IMR-90 (cell line): ENCODE data around the gene CACNG6. TPM values are rescaled to one million over a fixed set of nuclear protein-coding genes. Genes with fewer than 3 reads are reported as not detected.

ENCODE experiments used
- ATAC-seq: fragments of 200-7000 bp; cut with Tn5 transposase; 2 replicates; pipeline ENCODE4 v1.9.1; 2020; ENCODE audit warnings: low read depth, mild to moderate bottlenecking, moderate library complexity
- BruUV-seq: library from RNA; stranded (reverse); fragments of 400-500 nt; replicated peaks from 2 replicates; lab custom pipeline; 2021; lab: Mats Ljungman, UMichigan
- CTCF ChIA-PET: fragments of 300-600 bp; formaldehyde crosslinking; extraction: SDS; loops from one replicate; lab custom pipeline; 2021; ENCODE audit warnings: antibody characterized with exemption; lab: Yijun Ruan, JAX
- POLR2A ChIA-PET: fragments of 300-600 bp; sonication (Branson Sonifier 250); formaldehyde crosslinking; loops from one replicate; lab custom pipeline; 2022; ENCODE audit warnings: antibody characterized with exemption; ENCODE audit not compliant: unreplicated experiment; lab: Charles Lee
- DNase-seq: peaks from one replicate; pipeline ENCODE4 v3.0.0; 2013
- H2AFZ ChIP-seq: replicated peaks from 2 replicates; pipeline ENCODE3; 2013; ENCODE audit warnings: low read length, mild to moderate bottlenecking; ENCODE audit not compliant: poor library complexity
- H2AK5ac ChIP-seq: 2 replicates; pipeline ENCODE4 v1.6.1; 2013; ENCODE audit warnings: low read depth, low read length, inconsistent platforms
- H2AK9ac ChIP-seq: replicated peaks from 2 replicates; pipeline ENCODE3; 2013; ENCODE audit warnings: mild to moderate bottlenecking, low read depth, low read length, moderate library complexity; ENCODE audit not compliant: poor library complexity
- H2BK120ac ChIP-seq: 2 replicates; pipeline ENCODE4 v1.6.1; 2013; ENCODE audit warnings: low read depth, low read length, inconsistent platforms
- H2BK15ac ChIP-seq: 3 replicates; pipeline ENCODE4 v1.6.1; 2013; ENCODE audit warnings: low read depth, low read length, inconsistent platforms
- H2BK20ac ChIP-seq: 2 replicates; pipeline ENCODE4 v1.6.1; 2013; ENCODE audit warnings: low read depth, mild to moderate bottlenecking, inconsistent platforms, low read length, moderate library complexity
- H2BK5ac ChIP-seq: 2 replicates; pipeline ENCODE4 v1.6.1; 2013; ENCODE audit warnings: mild to moderate bottlenecking, low read depth, low read length, inconsistent platforms; ENCODE audit not compliant: poor library complexity, severe bottlenecking
- H3K14ac ChIP-seq: replicated peaks from 2 replicates; pipeline ENCODE4 v1.6.1; 2013; ENCODE audit warnings: low read depth, low read length, inconsistent platforms
- H3K18ac ChIP-seq: 2 replicates; pipeline ENCODE4 v1.6.1; 2013; ENCODE audit warnings: low read depth, low read length, control low read depth
- H3K23ac ChIP-seq: 2 replicates; pipeline ENCODE4 v1.6.1; 2013; ENCODE audit warnings: low read depth, low read length, inconsistent platforms
- H3K27ac ChIP-seq: 2 replicates; pipeline ENCODE4 v1.5.1; 2013; ENCODE audit warnings: mild to moderate bottlenecking, control low read depth, low read length; ENCODE audit not compliant: insufficient read depth
- H3K27me3 ChIP-seq: 2 replicates; pipeline ENCODE4 v1.6.1; 2013; ENCODE audit warnings: low read length; ENCODE audit not compliant: control insufficient read depth, insufficient read depth
- H3K36me3 ChIP-seq: 2 replicates; pipeline ENCODE4 v1.6.1; 2013; ENCODE audit warnings: low read length, mixed read lengths; ENCODE audit not compliant: control insufficient read depth, insufficient read depth
- H3K4ac ChIP-seq: 2 replicates; pipeline ENCODE4 v1.6.1; 2013; ENCODE audit warnings: low read depth, low read length, inconsistent platforms
- H3K4me1 ChIP-seq: 2 replicates; pipeline ENCODE4 v1.6.1; 2013; ENCODE audit warnings: low read length, mixed read lengths; ENCODE audit not compliant: control insufficient read depth, insufficient read depth
- H3K4me2 ChIP-seq: 2 replicates; pipeline ENCODE4 v1.6.1; 2013; ENCODE audit warnings: low read depth, mild to moderate bottlenecking, control low read depth, low read length, moderate library complexity
- H3K4me3 ChIP-seq: 2 replicates; pipeline ENCODE4 v1.5.1; 2013; ENCODE audit warnings: low read depth, mild to moderate bottlenecking, control low read depth, low read length, moderate library complexity; ENCODE audit not compliant: insufficient read depth
- H3K56ac ChIP-seq: 2 replicates; pipeline ENCODE4 v1.6.1; 2013; ENCODE audit warnings: low read length, inconsistent platforms; ENCODE audit not compliant: insufficient read depth; ENCODE audit errors: extremely low read depth
- H3K79me1 ChIP-seq, 2 experiments: 2 replicates each; pipeline ENCODE4 v1.6.1; 2013; ENCODE audit warnings: low read length in 2 of 2, inconsistent platforms in 1 of 2, low read depth in 1 of 2
- H3K9ac ChIP-seq: 2 replicates; pipeline ENCODE4 v1.6.1; 2013; ENCODE audit warnings: low read depth, low read length, control low read depth
- H3K9me1 ChIP-seq: 2 replicates; pipeline ENCODE4 v1.6.1; 2013; ENCODE audit warnings: low read length, inconsistent platforms; ENCODE audit not compliant: insufficient read depth
- H3K9me3 ChIP-seq: 2 replicates; pipeline ENCODE4 v1.6.1; 2013; ENCODE audit warnings: low read length; ENCODE audit not compliant: control insufficient read depth, insufficient read depth
- H4K20me1 ChIP-seq: 2 replicates; pipeline ENCODE4 v1.6.1; 2013; ENCODE audit warnings: low read length, inconsistent platforms; ENCODE audit not compliant: insufficient read depth
- H4K5ac ChIP-seq: 2 replicates; pipeline ENCODE4 v1.6.1; 2013; ENCODE audit warnings: mild to moderate bottlenecking, low read depth, low read length, control low read depth
- H4K8ac ChIP-seq, 2 experiments: 2 replicates each; pipeline ENCODE4 v1.6.1; 2013; ENCODE audit warnings: low read depth in 2 of 2, low read length in 2 of 2, control low read depth in 1 of 2, inconsistent platforms in 1 of 2
- H4K91ac ChIP-seq: 2 replicates; pipeline ENCODE4 v1.6.1; 2013; ENCODE audit warnings: low read depth, low read length, inconsistent platforms; ENCODE audit not compliant: insufficient read depth
- CEBPB ChIP-seq: IDR thresholded peaks from 2 replicates; pipeline ENCODE4 v1.6.1; 2012; ENCODE audit warnings: low read depth, low read length, improper control_type of control experiment
- CHD1 ChIP-seq: IDR thresholded peaks from 2 replicates; pipeline ENCODE4 v1.6.1; 2012; ENCODE audit warnings: low read depth, low read length, improper control_type of control experiment
- CTCF ChIP-seq: conservative IDR thresholded peaks from 2 replicates; pipeline ENCODE4 v1.5.1; 2012; ENCODE audit warnings: mild to moderate bottlenecking, low read depth, low read length, improper control_type of control experiment
- MAFK ChIP-seq: IDR thresholded peaks from 2 replicates; pipeline ENCODE4 v1.6.1; 2012; ENCODE audit warnings: low read depth, low read length, improper control_type of control experiment
- MAZ ChIP-seq: IDR thresholded peaks from 2 replicates; pipeline ENCODE4 v1.6.1; 2012; ENCODE audit warnings: low read depth, mild to moderate bottlenecking, low read length, improper control_type of control experiment, moderate library complexity, borderline replicate concordance
- MXI1 ChIP-seq: IDR thresholded peaks from 2 replicates; pipeline ENCODE4 v1.6.1; 2012; ENCODE audit warnings: low read depth, mild to moderate bottlenecking, low read length, moderate library complexity, borderline replicate concordance
- NFE2L2 ChIP-seq: fragments of 150-350 bp; IDR thresholded peaks from 2 replicates; pipeline ENCODE4 v1.6.1; 2016; ENCODE audit warnings: low read depth, mild to moderate bottlenecking, low read length
- POLR2A ChIP-seq: IDR thresholded peaks from 2 replicates; pipeline ENCODE4 v1.6.1; 2012; ENCODE audit warnings: mild to moderate bottlenecking, low read depth, low read length
- RCOR1 ChIP-seq: IDR thresholded peaks from 2 replicates; pipeline ENCODE4 v1.6.1; 2012; ENCODE audit warnings: mild to moderate bottlenecking, low read length, improper control_type of control experiment; ENCODE audit not compliant: insufficient replicate concordance
- RFX5 ChIP-seq: IDR thresholded peaks from 2 replicates; pipeline ENCODE4 v1.8.0; 2012; ENCODE audit warnings: low read depth, mild to moderate bottlenecking, low read length, moderate library complexity
- SMC3 ChIP-seq: fragments of 150-350 bp; IDR thresholded peaks from 2 replicates; pipeline ENCODE4 v1.6.1; 2016; ENCODE audit warnings: low read depth, mild to moderate bottlenecking, antibody characterized with exemption, low read length, moderate library complexity
- USF2 ChIP-seq: fragments of 150-350 bp; IDR thresholded peaks from 2 replicates; pipeline ENCODE4 v1.6.1; 2017; ENCODE audit warnings: mild to moderate bottlenecking, antibody characterized with exemption, low read length, low read depth
- WGBS, 2 experiments: methylation state at CpG; one replicate each; pipeline versions ENCODE4 v1.1.5 to v1.1.7; 2013; ENCODE audit warnings: missing lambda C conversion rate in 2 of 2; ENCODE audit not compliant: insufficient read length in 1 of 2; ENCODE audit errors: extremely low coverage in 2 of 2; 5-methylcytosine and 5-hydroxymethylcytosine counted together
- dilution Hi-C: fragments of 300-500 bp; cut with HindIII; formaldehyde crosslinking; loops from one replicate; pipeline ENCODE4 v1.14.3; 2018; ENCODE audit warnings: low sequenced_read_pairs; ENCODE audit not compliant: unreplicated experiment
- in situ Hi-C: fragments of 300-500 bp; cut with MboI; formaldehyde crosslinking; loops from 3 replicates; pipeline ENCODE4 v1.14.3; 2019; ENCODE audit warnings: low sequenced_read_pairs, inconsistent platforms, mixed read lengths
- intact Hi-C: fragments of 100-400 bp; cut with micrococcal nuclease; formaldehyde crosslinking; loops from 2 replicates; pipeline ENCODE4 v1.10.0; 2022
- polyA plus RNA-seq, 3 experiments: library from polyadenylated mRNA; depleted of rRNA; stranded (reverse); fragments of >200 nt; gene quantifications; 2 replicates each; pipeline ENCODE4 v1.2.3, GENCODE V29; 2012; ENCODE audit warnings: low replicate concordance in 1 of 3
- total RNA-seq: library from RNA; depleted of rRNA; stranded (reverse); fragments of >200 nt; gene quantifications from 2 replicates; pipeline ENCODE4 v1.2.3, GENCODE V29; 2012

The CACNG6 gene
- total and polyA plus RNA-seq, 2 of the 4 experiments (the other 2 are of a cell fraction), result not detected

GRCh38 chr19:54029301-54029700 is 37.9 kb downstream of the CACNG6 start:
- TF ChIP-seq USF2 (no peak), RFX5 (no peak), CTCF (no peak), MXI1 (no peak), POLR2A (no peak), RCOR1 (no peak), MAFK (no peak), CHD1 (no peak), NFE2L2 (no peak), CEBPB (no peak), MAZ (no peak), SMC3 (no peak)
- intact Hi-C loops, result loop anchor here (10.0 kb wide), 1 partner anchor 834 kb away; the partner anchor contains the start of gene ZNF665

More at GRCh38 chr19:54029301-54029700, 37.9 kb downstream of the CACNG6 start:
- H4K8ac ChIP-seq, result no peak overlapping the region
- no peak overlapping the region for H3K18ac ChIP-seq
- in situ Hi-C loops, result loop anchor here (10.0 kb wide), 1 partner anchor 144 kb away; the partner anchor contains the start of gene PRKCG
- no peak overlapping the region for H2BK20ac ChIP-seq
- ATAC-seq (no peak), DNase-seq (no peak)
- BruUV-seq, result no TSS peak
- H3K9me3 ChIP-seq, result no peaks in the 10 kb centered on the region
- no peak overlapping the region for H2AFZ ChIP-seq
- H3K9ac ChIP-seq, result no peak overlapping the region
- no peak overlapping the region for H4K5ac ChIP-seq
- H3K27me3 ChIP-seq, result no peaks in the 10 kb centered on the region
- dilution Hi-C loops, result no loop called here
- no peak overlapping the region for H3K14ac ChIP-seq
- H4K20me1 ChIP-seq, result no peaks in the 10 kb centered on the region
- no peaks in the 10 kb centered on the region for H3K9me1 ChIP-seq
- no peaks in the 10 kb centered on the region for H3K4me1 ChIP-seq
- H3K4me2 ChIP-seq, result no peak overlapping the region
- POLR2A ChIA-PET, result interaction anchor here (0.5 kb wide), 1 partner anchor 199 kb away, joined by 6 read pairs; no protein-coding TSS in a partner anchor
- no peak overlapping the region for H3K56ac ChIP-seq
- no peak overlapping the region for H2BK5ac ChIP-seq
- no peak overlapping the region for H4K91ac ChIP-seq
- no peak overlapping the region for H3K23ac ChIP-seq
- no peak overlapping the region for H3K27ac ChIP-seq
- no CpG with 5 or more reads among the region's 3 CpGs for WGBS, 2 experiments
- no peak overlapping the region for H2AK9ac ChIP-seq
- CTCF ChIA-PET, result interaction anchor here (0.7 to 1.3 kb wide), 3 partner anchors 123 to 222 kb away, joined by 3 to 12 read pairs (median 9); no protein-coding TSS in a partner anchor
- no peaks in the 10 kb centered on the region for H3K36me3 ChIP-seq
- H3K4me3 ChIP-seq, result no peak overlapping the region
- no peak overlapping the region for H2AK5ac ChIP-seq
- H2BK120ac ChIP-seq, result no peak overlapping the region
- no peaks in the 10 kb centered on the region for H3K79me1 ChIP-seq
- no peak overlapping the region for H3K4ac ChIP-seq
- H2BK15ac ChIP-seq, result no peak overlapping the region
